NCI-H2171 (cell line): Measurements from ENCODE around the gene ZNF467.

Experiments
- DNase-seq: peaks from one replicate; lab custom pipeline; 2025; lab: John Stamatoyannopoulos, UW

Gene ZNF467

DNA sequence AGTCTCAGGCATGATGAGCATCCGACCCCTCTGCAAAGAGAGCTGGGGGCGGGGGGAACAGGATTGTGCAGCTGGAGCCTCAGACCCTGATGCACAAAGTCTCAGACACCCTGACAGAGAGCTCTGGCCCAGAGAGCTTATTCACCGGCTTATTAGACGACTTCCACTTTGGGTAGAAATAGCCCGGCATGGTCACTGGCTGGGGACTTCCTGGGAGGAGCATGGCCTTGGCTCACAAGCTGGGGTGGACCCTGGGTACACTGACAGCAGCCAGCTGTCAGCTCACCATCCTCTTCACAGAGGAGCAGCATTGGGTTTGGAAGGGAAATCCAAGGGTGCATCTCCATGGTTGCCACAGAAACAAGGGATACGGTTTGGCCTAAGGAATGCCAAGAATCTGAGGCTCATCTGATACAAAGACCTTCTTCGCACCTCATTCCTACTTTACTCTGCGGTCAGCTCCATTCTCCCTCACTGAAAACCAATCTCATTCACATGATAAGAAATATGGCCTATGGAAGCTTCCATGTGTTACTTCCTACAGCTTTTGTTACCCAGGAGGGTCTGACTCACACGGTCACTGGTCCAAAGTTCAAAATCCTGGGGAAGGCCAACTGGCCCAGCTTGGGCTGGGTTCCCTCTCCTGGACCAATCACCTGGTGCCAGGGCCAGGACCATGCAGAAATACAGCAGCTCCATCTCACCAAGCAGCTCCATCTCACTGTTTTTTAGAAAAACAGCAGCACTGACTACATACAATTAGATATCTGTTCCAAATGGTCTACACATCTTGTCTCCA, 25.1 kb downstream of the ZNF467 start:
- no peak for DNase-seq

GRCh38 chr7:149743476-149744255, 29.7 kb downstream of the ZNF467 start:
- no peak for DNase-seq

- DNase-seq = peak; percentile 65
These were observed 31.2 kb downstream of the ZNF467 start for GRCh38 chr7:149742075-149742701.

GRCh38 chr7:149741629-149742028, 31.8 kb downstream of the ZNF467 start:
- DNase-seq = peak; percentile 50

GRCh38 chr7:149736478-149737360, 36.7 kb downstream of the ZNF467 start:
- no peak for DNase-seq

GRCh38 chr7:149735779-149736477, 37.5 kb downstream of the ZNF467 start:
- no peak for DNase-seq

GRCh38 chr7:149735181-149735602, 38.2 kb downstream of the ZNF467 start:
- DNase-seq = no peak

DNA sequence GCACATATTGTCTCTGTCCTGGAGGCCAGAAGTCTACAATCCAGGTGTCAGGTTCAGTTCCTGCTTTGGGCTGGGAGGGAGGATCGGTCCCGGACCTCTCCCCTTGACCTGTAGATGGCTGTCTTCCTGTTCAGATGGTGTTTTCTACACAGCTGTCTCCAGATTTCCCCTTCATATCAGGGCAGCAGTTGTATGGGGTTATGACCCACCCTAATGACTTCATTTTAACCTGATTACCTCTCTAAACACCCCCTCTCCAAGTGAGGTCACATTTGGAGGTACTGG, 38.7 kb downstream of the ZNF467 start:
- DNase-seq = no peak

DNA sequence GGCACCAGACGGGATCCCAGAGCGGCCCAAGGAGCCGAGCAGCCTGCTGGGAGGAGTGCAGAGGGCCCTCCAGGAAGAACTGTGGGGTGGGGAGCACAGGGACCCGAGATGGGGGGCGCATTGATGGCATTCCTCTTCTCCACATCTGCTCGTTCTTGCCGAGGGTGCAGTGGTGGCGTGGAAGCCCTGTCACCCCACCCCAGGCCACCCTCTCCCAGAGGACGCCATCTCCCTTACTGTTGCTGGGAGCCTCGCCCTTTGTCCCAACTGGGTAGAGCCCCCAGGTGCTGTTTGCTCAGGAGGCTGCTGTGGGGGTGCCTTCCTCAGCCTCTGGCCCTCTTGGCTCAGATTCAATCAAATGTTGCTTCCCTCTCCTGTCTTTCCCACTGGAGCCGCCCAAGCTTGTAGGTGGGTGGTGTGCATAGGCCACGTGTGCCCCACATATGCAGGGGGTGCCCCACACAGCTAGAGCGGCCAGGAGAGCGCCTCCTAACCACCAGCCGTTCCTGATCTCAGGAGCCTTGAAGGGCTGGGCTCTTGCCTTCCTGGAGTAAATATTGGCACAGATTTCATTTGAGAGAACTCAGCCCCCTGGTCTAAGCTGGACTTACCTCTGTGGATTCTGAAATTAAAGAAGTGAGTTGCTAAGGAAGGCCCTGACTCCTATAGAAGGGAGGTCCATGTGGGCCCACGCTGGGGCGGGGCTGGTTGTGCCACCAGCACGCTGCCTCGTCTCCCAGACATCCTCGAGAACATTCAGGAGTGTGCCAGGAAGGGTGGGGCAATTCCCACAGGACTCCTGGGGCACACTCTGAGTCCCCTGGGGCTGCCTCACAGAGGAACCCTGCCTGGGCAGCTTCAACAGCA, 39.2 kb downstream of the ZNF467 start:
- no peak for DNase-seq

DNA sequence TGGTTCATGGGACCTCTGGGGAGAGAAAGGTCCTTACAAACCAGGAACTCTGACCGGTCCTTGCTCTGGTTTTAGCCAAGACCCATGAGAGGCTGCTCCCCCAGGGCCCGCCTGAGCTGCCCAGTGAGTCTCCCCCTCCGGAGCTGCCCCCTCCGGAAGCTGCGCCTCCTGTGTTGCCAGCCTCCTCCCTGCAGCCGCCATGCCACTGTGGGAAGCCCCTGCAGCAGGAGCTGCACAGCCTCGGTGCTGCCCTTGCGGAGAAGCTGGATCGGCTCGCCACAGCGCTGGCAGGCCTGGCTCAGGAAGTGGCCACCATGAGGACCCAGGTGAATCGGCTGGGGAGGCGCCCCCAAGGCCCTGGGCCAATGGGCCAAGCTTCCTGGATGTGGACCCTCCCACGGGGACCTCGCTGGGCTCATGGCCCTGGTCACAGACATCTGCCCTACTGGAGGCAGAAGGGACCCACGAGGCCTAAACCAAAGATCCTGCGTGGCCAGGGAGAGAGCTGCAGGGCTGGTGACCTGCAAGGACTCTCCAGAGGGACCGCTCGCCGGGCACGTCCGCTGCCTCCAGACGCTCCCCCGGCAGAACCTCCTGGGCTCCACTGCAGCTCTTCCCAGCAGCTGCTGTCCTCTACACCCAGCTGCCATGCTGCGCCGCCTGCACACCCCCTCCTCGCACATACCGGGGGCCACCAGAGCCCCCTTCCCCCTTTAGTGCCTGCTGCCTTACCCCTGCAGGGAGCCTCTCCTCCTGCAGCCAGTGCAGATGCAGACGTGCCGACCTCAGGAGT, 40.1 kb downstream of the ZNF467 start:
- DNase-seq = no peak

DNA sequence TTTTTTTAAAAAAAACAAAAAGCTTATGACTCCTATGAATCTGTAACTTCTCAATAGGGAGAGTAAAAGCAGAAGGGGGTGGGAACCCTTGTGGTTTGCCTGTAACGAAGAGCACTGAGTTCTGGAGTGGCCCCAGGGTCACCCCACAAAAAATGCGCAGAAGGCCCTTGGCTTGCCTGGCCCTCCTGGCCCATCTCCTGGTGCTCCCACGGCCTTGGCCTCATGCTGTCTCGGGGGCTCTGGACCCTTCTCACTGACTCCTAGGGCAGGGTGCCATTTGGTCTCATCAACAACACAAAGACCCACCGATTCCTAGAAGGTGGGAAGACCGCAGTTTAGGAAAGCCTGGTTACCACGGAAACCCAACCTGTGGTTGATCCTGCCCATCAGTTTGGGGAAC, 40.8 kb downstream of the ZNF467 start:
- no peak for DNase-seq

DNA sequence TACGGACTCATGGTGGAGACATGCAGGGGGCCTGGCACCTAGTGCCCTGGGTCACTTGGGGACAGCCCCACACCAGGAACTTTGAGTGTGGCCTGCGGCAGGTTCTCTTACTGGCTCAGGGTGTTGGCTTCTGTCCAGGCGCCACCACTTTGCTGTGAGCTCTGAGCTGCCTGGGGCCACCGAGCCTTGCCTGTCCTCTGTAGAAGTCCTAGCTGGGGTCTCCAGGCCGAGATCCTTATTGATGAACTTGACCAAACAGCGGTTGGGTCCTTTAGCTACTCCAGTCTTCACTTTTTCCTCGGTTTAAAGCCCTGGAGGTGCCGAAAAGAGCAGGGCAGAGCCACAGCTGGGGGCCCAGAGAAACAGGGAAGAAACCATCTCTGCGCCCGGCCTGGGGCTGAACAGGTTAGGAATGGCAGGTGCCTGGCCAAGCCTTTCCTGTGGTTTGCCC, 41.3 kb downstream of the ZNF467 start:
- no peak for DNase-seq

GRCh38 chr7:149731207-149731955, 42.0 kb downstream of the ZNF467 start:
- DNase-seq = no peak

- no peak for DNase-seq
These were observed 43.2 kb downstream of the ZNF467 start for GRCh38 chr7:149729983-149730801.

GRCh38 chr7:149729586-149729982, 43.8 kb downstream of the ZNF467 start:
- DNase-seq = no peak

GRCh38 chr7:149728491-149729375, 44.7 kb downstream of the ZNF467 start:
- DNase-seq = no peak
